K562 (cell line): ENCODE results near the gene CNTRL. TPM values are rescaled to one million over a fixed set of nuclear protein-coding genes. Genes with fewer than 3 reads are reported as not detected.

ENCODE experiments used
- CC2D1A ChIP-seq: fragments of 450-650 bp; IDR thresholded peaks from 2 replicates; pipeline ENCODE4 v1.6.1; 2017; ENCODE audit warnings: mild to moderate bottlenecking
- DEAF1 ChIP-seq: fragments of 450-650 bp; formaldehyde crosslinking; IDR thresholded peaks from 2 replicates; pipeline ENCODE4 v1.4.0; 2020; ENCODE audit warnings: mild to moderate bottlenecking, moderate library complexity
- E2F1 ChIP-seq: sonication (generic); formaldehyde crosslinking; IDR thresholded peaks from 2 replicates; pipeline ENCODE4 v1.8.1; 2023; ENCODE audit warnings: mild to moderate bottlenecking, missing genetic modification reagents, moderate library complexity
- ELF1 ChIP-seq: fragments of 200-800 bp; sonication (Bioruptor generic); IDR thresholded peaks from 2 replicates; pipeline ENCODE4 v1.6.1; 2016; ENCODE audit warnings: missing genetic modification characterization, missing compliant biosample characterization
- GABPB1 ChIP-seq: sonication (generic); formaldehyde crosslinking; IDR thresholded peaks from 2 replicates; pipeline ENCODE4 v1.8.0; 2022; ENCODE audit warnings: mild to moderate bottlenecking, missing genetic modification reagents
- MAFF ChIP-seq: IDR thresholded peaks from 2 replicates; pipeline ENCODE4 v1.6.1; 2012; ENCODE audit warnings: low read length, improper control_type of control experiment
- MNT ChIP-seq, 2 experiments: fragments of 450-650 bp; conservative IDR thresholded peaks; 2 replicates each; pipeline ENCODE4 v1.6.1; 2017; ENCODE audit warnings: mild to moderate bottlenecking in 2 of 2, moderate library complexity in 2 of 2
- RB1 ChIP-seq: fragments of 450-650 bp; IDR thresholded peaks from 2 replicates; pipeline ENCODE4 v1.6.1; 2017; ENCODE audit warnings: low read depth, mild to moderate bottlenecking
- ZNF75A ChIP-seq: fragments of 450-650 bp; formaldehyde crosslinking; IDR thresholded peaks from 2 replicates; pipeline ENCODE4 v1.4.0; 2020; ENCODE audit warnings: mild to moderate bottlenecking
- polyA plus RNA-seq, 8 experiments: library from polyadenylated mRNA; depleted of rRNA in 4 of 8; stranded (reverse) in 5 of 8; unstranded in 3 of 8; fragments of >200 nt; fragmentation: Nextera tagmentation in 2 of 8; fragmentation: Illumina TruSeq in 1 of 8; extraction: Ambion mirVana in 2 of 8; extraction: Trizol in 1 of 8; gene quantifications; 2 replicates each; pipeline versions ENCODE4 v1.2.1 to v1.2.3, GENCODE V29; 2011 to 2014; ENCODE audit warnings: inconsistent platforms in 1 of 8, missing spikeins in 1 of 8
- total RNA-seq, 7 experiments: library from RNA; depleted of rRNA in 6 of 7; stranded (reverse); fragments of >200 nt in 6 of 7; fragmentation: Illumina TruSeq in 2 of 7; extraction: Trizol in 2 of 7; gene quantifications; 2 replicates each; pipeline versions ENCODE4 v1.2.1 to v1.2.3, GENCODE V29; 2011 to 2021; ENCODE audit warnings: low replicate concordance in 1 of 7
- TF ChIP-seq, protein P1 (sequence below), 2 experiments: fragments of 450-650 bp; formaldehyde crosslinking in 1 of 2; IDR thresholded peaks; 2 replicates each; pipeline versions ENCODE4 v1.4.0 to v1.6.1; 2014 to 2020; ENCODE audit warnings: mild to moderate bottlenecking in 2 of 2, borderline replicate concordance in 1 of 2, low read depth in 1 of 2

Gene CNTRL
- total and polyA plus RNA-seq, 9 of the 15 experiments (the other 6 are each of a cell fraction or from before 2014, with no cell fraction given), result 9.2 to 28.9 (median 20.5) TPM

GRCh38 chr9:121213136-121213806 is 138.5 kb downstream of the CNTRL start (continued):
- TF ChIP-seq, protein P1, sequence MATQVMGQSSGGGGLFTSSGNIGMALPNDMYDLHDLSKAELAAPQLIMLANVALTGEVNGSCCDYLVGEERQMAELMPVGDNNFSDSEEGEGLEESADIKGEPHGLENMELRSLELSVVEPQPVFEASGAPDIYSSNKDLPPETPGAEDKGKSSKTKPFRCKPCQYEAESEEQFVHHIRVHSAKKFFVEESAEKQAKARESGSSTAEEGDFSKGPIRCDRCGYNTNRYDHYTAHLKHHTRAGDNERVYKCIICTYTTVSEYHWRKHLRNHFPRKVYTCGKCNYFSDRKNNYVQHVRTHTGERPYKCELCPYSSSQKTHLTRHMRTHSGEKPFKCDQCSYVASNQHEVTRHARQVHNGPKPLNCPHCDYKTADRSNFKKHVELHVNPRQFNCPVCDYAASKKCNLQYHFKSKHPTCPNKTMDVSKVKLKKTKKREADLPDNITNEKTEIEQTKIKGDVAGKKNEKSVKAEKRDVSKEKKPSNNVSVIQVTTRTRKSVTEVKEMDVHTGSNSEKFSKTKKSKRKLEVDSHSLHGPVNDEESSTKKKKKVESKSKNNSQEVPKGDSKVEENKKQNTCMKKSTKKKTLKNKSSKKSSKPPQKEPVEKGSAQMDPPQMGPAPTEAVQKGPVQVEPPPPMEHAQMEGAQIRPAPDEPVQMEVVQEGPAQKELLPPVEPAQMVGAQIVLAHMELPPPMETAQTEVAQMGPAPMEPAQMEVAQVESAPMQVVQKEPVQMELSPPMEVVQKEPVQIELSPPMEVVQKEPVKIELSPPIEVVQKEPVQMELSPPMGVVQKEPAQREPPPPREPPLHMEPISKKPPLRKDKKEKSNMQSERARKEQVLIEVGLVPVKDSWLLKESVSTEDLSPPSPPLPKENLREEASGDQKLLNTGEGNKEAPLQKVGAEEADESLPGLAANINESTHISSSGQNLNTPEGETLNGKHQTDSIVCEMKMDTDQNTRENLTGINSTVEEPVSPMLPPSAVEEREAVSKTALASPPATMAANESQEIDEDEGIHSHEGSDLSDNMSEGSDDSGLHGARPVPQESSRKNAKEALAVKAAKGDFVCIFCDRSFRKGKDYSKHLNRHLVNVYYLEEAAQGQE (IDR thresholded peaks at IDR 0.05; ENCODE audit: borderline replicate concordance), result peak; percentile 89
- TF ChIP-seq, protein P1 (CRISPR knock-in tag; IDR thresholded peaks at IDR 0.05; ENCODE audit: low read depth), result no peak
- TF ChIP-seq DEAF1 (CRISPR knock-in tag), result peak; percentile 95
- peak; percentile 93 for TF ChIP-seq ELF1 (tag)
- TF ChIP-seq MNT (conservative IDR thresholded peaks at IDR 0.05), result peak in 1 of 2 experiments; percentile 22; a peak in 1 of 4 replicates
- no peak for TF ChIP-seq ZNF75A (CRISPR knock-in tag)
- peak; percentile 85 for TF ChIP-seq CC2D1A
- peak; percentile 65; the same call in 1 of the 2 replicates for TF ChIP-seq GABPB1 (CRISPR knock-in tag)
- TF ChIP-seq RB1, result 0 out of 2 replicates have a peak, but pooled peaks have one; percentile 56
- 0 out of 2 replicates have a peak, but pooled peaks have one; percentile 3 for TF ChIP-seq MAFF
- 0 out of 2 replicates have a peak, but pooled peaks have one; percentile 56 for TF ChIP-seq E2F1 (CRISPR knock-in tag)
